GM10266 (cell line): ENCODE results near the gene TSSK3.

Experiments used
- DNase-seq: peaks from one replicate; pipeline ENCODE4 v3.0.0; 2012; ENCODE audit errors: extremely low spot score
- CTCF ChIP-seq: IDR thresholded peaks from 2 replicates; pipeline ENCODE4 v1.5.1; 2012; ENCODE audit warnings: mild to moderate bottlenecking, low read depth; ENCODE audit not compliant: control insufficient read depth, insufficient read depth; ENCODE audit errors: missing control alignments

Gene TSSK3

GRCh38 chr1:32386676-32387392, 24.5 kb downstream of the TSSK3 start:
- TF ChIP-seq CTCF: no peak
- DNase-seq: no peak

GRCh38 chr1:32388641-32389040, 26.3 kb downstream of the TSSK3 start:
- no peak for TF ChIP-seq CTCF
- DNase-seq: no peak

- no peak for TF ChIP-seq CTCF
- DNase-seq: no peak
Measured at GRCh38 chr1:32390904-32391870, 28.8 kb downstream of the TSSK3 start.

GRCh38 chr1:32392325-32392724, 30.0 kb downstream of the TSSK3 start:
- no peak for DNase-seq
- no peak for TF ChIP-seq CTCF

GRCh38 chr1:32393136-32393535, 30.8 kb downstream of the TSSK3 start:
- no peak for TF ChIP-seq CTCF
- DNase-seq: no peak

- no peak for TF ChIP-seq CTCF
Measured at GRCh38 chr1:32393832-32394140, 31.4 kb downstream of the TSSK3 start.

More at GRCh38 chr1:32393832-32394140, 31.4 kb downstream of the TSSK3 start:
- DNase-seq: no peak
